T-helper 1 cell treated with Interleukin-12 subunit alpha and Interleukin-12 subunit beta and Interleukin-4 antibody, amounts not matched to agents 30 ng/mL and 1 ng/mL, for 36 hours (primary cell): ENCODE measurements around the gene ITGB2. TPM values are rescaled to one million over a fixed set of nuclear protein-coding genes. Genes with fewer than 3 reads are reported as not detected.

Source experiments
- intact Hi-C: fragments of 100-400 bp; cut with micrococcal nuclease; formaldehyde crosslinking; loops from one replicate; pipeline ENCODE4 v1.15.1; 2024
- total RNA-seq: library from RNA; stranded (reverse); gene quantifications from 2 replicates; pipeline ENCODE4 v1.2.3, GENCODE V29; 2022

The ITGB2 gene
- total RNA-seq, 1 donor from 2014 or later, result 792 TPM

DNA sequence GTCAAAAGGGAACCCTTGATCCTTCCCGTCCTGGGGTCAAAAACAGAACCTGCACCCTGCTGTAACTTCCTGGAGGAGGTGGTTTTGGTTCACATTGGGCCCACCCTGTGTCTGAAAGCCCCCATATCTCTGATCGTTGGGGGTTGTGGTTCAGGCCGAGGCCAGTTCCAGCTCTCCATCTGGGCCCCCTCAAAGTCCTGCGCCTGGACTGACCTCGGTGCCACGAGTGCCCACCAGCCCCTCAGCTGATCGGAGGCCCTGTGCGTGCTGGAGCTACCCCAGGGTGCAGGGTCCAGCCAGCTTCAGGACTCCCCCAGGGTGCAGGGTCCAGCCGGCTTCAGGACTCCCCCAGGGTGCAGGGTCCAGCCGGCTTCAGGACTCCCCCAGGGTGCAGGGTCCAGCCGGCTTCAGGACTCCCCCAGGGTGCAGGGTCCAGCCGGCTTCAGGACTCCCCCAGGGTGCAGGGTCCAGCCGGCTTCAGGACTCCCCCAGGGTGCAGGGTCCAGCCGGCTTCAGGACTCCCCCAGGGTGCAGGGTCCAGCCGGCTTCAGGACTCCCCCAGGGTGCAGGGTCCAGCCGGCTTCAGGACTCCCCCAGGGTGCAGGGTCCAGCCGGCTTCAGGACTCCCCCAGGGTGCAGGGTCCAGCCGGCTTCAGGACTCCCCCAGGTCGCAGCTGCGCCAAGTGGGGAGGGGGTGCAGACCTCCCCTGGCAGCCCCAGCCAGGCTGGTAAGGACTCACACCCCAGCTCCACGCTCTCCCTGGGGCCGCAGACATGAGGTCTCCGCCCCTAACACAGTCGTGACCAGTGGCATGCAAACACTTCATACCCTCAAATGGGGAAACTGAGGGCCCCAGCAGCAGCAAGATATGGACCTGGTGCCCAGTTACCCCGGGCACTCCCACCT, 7.9 kb downstream of the ITGB2 start:
- intact Hi-C loops, result loop anchor here (1.0 kb wide), 1 partner anchor 8 kb away; the partner anchor contains the start of gene ITGB2

DNA sequence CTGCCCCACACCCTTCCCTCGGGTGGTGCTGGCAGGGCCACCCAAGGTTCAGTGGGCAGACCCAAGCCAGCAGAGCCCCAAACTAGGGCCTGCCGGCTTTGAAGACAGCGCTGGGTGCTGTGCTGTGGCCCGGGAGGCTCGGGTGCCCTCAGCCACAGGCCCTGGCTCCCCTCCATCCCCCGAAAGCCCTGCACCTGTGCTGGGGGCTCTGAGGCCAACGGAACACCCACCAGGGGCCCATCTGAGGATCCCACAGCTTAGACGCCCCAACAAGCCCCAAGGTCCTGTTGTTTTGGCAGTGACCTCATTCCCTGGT, 8.6 kb downstream of the ITGB2 start:
- intact Hi-C loops, result loop anchor here (1.0 kb wide), 1 partner anchor 8 kb away; the partner anchor contains the start of gene ITGB2

DNA sequence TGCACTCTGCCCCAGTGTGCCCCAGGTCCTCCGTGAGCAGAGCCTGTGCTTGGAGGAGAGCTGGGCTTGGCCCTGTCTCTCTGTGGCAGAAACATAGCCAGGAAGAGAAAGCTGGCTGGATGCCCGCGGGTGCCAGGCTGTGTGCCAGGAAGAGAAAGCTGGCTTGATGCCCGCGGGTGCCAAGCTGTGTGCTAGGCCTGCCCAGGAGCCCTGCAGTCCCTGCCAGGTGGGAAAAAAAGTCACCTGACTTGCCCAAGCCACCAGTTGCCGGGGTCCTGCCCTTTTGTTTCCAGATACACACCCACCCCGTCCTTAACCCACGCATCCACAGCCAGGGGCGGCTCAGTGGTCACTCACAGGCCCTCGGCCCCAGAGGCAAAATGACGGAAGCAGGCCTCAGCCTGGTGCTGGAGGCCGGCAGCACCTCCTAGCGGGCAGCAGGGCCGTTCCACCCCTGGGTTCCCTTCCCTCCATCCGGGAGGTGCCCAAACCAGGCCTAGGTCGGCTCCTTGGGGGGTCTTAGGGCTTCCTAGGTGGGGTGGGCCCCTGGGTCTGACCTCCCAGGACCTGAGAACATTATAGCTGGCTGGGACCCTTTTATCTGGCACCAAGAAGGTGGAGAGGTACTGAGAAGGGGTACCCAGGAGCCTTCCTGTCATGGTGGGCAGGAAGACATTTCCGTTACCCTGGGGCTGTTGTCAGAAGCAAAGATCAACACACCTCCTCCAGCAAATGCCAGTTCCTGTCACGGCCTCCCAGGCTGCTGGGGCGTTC, 9.1 kb downstream of the ITGB2 start:
- intact Hi-C loops, result loop anchor here (1.0 kb wide), 2 partner anchors 9 to 36 kb away; partner anchors contain the start of gene ITGB2

GRCh38 chr21:44911068-44911383, 9.7 kb downstream of the ITGB2 start:
- intact Hi-C loops, result loop anchor here (1.0 kb wide), 1 partner anchor 36 kb away; no protein-coding TSS in a partner anchor

DNA sequence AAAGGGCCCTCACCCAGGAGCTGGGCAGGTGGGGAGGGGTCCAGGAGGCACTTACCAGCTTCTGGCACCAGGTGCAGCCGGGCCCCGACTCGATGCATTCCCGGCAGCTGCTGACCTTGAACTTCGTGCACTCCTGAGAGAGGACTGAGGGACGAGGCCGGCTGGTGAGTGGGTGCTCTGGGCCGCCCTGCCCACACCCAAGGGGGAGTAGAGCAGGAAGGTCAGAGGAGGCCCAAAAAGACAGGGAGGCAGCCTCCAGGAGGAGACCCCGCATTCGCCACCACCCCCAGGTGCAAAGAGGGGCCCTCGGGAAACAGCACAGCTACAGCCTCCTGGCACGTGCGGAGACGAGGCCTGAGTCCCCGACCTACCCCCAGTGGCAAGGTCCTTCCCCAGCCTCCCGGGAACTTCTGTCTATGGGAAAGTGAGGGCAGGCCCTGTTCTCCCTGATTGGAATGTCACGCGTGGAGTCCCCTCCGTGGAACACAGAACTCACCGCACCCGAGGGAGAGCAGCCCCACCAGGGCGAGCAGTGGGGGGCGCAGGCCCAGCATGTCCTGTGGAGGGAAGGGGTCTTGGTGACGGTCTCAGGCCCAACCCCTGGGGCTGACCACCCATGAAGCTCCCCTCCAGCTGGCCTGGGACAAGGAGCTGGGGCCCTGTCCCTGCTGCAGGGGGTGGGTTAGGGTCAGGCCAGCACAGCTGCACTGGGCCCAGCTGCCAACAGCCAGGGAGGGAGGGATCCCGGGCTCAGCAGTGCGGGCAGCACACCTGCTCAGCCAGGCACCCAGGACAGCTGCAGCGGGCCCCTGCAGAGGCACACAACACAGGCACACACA, 10.3 kb downstream of the ITGB2 start:
- intact Hi-C loops, result loop anchor here (1.0 kb wide), 1 partner anchor 35 kb away; no protein-coding TSS in a partner anchor

- intact Hi-C loops, result no loop called here
Measured at GRCh38 chr21:44909719-44910118, 11.0 kb downstream of the ITGB2 start.

DNA sequence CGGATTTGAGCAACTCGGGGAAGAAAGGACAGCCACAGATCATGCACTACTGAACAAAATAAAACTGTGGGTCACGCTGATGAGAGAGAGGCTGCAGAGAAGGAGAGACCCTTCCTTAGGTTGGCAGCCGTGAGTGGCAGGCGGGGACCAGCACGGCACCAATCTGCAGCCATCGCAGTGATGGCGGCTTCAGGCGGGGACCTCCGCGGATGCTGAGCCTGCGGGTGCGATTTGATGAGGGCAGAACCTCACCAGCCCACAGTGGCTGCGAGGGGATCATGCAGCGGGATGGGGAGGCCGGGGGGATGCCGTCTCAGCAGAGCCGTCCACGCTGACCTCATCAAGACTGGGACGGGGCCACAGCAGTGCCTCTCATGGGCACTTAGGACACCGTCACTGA, 11.8 kb downstream of the ITGB2 start:
- intact Hi-C loops, result no loop called here

GRCh38 chr21:44907966-44908895, 12.5 kb downstream of the ITGB2 start:
- intact Hi-C loops, result no loop called here

GRCh38 chr21:44907225-44907965, 13.3 kb downstream of the ITGB2 start:
- intact Hi-C loops, result no loop called here

GRCh38 chr21:44905728-44906090, 15.0 kb downstream of the ITGB2 start:
- intact Hi-C loops, result no loop called here

GRCh38 chr21:44905016-44905727, 15.5 kb downstream of the ITGB2 start:
- intact Hi-C loops, result no loop called here

DNA sequence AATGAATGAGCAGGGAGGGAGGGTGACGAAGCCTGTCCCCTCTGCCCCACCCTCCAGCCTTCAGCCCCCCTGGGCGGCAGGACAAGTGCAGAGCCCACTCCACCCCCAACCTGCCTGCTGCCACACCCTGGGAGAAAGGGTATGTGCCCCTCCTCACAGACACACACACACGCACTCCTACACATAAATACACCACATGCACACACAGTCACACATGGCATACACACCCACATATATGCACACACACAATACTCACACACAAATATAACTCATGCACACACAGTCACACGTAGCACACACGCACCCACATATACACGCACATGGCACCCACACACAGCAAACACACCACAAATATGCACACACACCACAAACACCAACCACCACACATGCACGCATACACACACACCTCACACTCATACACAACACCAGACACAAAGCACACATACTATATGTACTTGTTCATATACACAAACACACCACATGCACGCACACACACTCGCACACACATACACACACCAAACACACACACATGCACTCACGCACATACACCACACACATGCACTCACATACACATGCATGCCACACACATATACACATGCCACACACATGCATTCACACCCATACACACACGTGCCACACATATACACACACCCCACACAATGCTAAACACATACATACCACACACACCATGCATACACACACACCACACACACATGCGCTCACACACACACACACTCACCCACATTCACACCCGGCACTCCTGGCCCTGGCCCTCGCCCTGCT, 16.4 kb downstream of the ITGB2 start:
- intact Hi-C loops, result no loop called here

- intact Hi-C loops, result no loop called here
Measured at GRCh38 chr21:44903689-44904088, 17.0 kb downstream of the ITGB2 start.

GRCh38 chr21:44903050-44903685, 17.5 kb downstream of the ITGB2 start:
- intact Hi-C loops, result no loop called here

DNA sequence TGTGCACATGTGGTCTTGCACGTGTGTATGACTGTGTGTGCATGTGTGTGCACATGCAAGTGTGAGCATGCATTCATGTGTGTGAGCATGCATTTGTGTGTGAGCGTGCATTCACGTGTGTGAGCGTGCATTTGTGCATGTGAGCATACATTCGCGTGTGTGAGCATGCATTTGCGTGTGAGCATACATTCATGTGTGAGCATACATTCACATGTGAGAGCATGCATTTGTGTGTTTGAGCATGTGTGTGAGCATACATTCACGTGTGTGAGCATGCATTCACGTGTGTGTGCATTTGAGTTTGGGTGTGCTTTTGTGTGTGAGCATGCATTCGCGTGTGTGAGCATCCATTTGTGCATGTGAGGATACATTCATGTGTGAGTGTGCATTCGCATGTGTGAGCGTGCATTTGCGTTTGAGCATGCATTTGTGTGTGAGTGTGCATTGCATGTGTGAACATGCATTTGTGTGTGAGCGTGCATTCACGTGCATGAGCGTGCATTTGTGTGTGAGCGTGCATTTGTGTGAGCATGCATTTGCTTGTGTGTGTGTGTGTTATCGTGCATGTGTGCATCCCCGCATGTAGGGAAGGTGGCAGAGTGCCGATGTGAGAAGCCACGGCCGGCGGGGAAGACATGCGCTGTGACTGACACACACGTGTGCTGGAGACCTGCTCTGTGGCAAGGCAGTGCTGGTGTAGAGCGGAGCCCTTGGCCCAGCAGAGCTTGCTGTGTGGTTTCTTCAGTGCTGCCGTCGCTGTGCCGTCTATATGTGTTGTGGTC, 18.2 kb downstream of the ITGB2 start:
- intact Hi-C loops, result no loop called here

GRCh38 chr21:44901391-44902074, 19.2 kb downstream of the ITGB2 start:
- intact Hi-C loops, result no loop called here
